ENCODE data around the gene CCDC187.

GRCh38 chr9:136334541-136334940 lies 30.6 kb upstream of the CCDC187 start:
- TF ChIP-seq CTCF (conservative IDR thresholded peaks at IDR 0.05; ENCODE audit: low read depth, low read length) (no peak), EZH2 (IDR thresholded peaks at IDR 0.05; ENCODE audit: borderline replicate concordance, low read depth, low read length, poor library complexity, severe bottlenecking) (no peak)
